Fibroblast of lung (primary cell): ENCODE results near the gene ZBP1.

Source experiments
- CTCF ChIP-seq, 2 donors: IDR thresholded peaks in 1 of 2; conservative IDR thresholded peaks in 1 of 2; 1 replicate in 1 of 2; 2 replicates in 1 of 2; pipeline ENCODE4 v1.5.1; 2011 to 2012; ENCODE audit warnings: low read length in 2 of 2, control low read depth in 1 of 2, inconsistent platforms in 1 of 2, low read depth in 1 of 2, mild to moderate bottlenecking in 1 of 2
- EZH2 ChIP-seq: IDR thresholded peaks from 2 replicates; pipeline ENCODE4 v1.5.1; 2012; ENCODE audit warnings: low read length, control low read depth, mild to moderate bottlenecking; ENCODE audit errors: missing control alignments

DNA sequence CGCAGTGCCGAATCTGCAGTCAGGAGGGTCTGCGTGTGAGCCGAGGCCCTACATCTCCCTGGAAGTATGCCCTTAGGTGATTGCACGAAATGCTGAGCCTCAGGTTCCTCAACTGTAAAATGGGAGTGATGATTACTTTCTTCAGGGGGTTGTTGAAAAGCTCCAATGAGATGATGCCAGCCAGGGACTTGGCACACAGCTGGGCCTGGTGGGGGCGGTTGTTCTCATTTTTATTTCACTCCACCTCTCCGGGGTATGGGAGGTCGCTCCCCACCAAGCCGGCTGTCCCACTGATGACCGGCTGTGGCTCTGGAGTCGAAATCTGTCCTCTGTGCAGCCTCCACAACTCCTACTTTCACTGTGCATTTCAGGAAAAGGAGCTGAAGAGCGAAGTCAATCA lies 51.3 kb downstream of the ZBP1 start:
- no peak for TF ChIP-seq CTCF (conservative IDR thresholded peaks at IDR 0.05 in 1 of 2, IDR thresholded peaks at IDR 0.05 in 1 of 2; ENCODE audit: low read depth in 1 of 2, low read length in 2 of 2)
- no peak for TF ChIP-seq EZH2
